GM12878 (cell line): ENCODE data around the gene BAZ1B. TPM values are rescaled to one million over a fixed set of nuclear protein-coding genes. Genes with fewer than 3 reads are reported as not detected.
A peak's percentile ranks its signal among the peaks of the same experiment; 100 is the strongest.

Source experiments
- ATAC-seq: fragments of 200-7000 bp; cut with Tn5 transposase; 3 replicates; pipeline ENCODE4 v1.9.1; 2020; ENCODE audit warnings: mild to moderate bottlenecking, moderate library complexity
- BruUV-seq: library from RNA; stranded (reverse); fragments of 400-500 nt; replicated peaks from 2 replicates; lab custom pipeline; 2021; lab: Mats Ljungman, UMichigan
- CTCF ChIA-PET: fragments of 300-600 bp; sonication (Branson Sonifier 250); formaldehyde crosslinking; extraction: SDS; loops from one replicate; lab custom pipeline; 2021; ENCODE audit warnings: inconsistent platforms; lab: Yijun Ruan, JAX
- POLR2A ChIA-PET: fragments of 350-600 bp; formaldehyde crosslinking; extraction: SDS; loops from one replicate; lab custom pipeline; 2021; ENCODE audit warnings: inconsistent platforms; lab: Charles Lee
- RAD21 ChIA-PET: fragments of 300-600 bp; sonication (Branson Sonifier 250); formaldehyde crosslinking; loops from one replicate; lab custom pipeline; 2023; ENCODE audit warnings: antibody characterized with exemption; ENCODE audit not compliant: unreplicated experiment; lab: Charles Lee
- SMC1A ChIA-PET: fragments of 300-600 bp; sonication (Branson Sonifier 250); formaldehyde crosslinking; loops from one replicate; lab custom pipeline; 2023; ENCODE audit not compliant: unreplicated experiment, uncharacterized antibody; lab: Charles Lee
- DNase-seq: peaks from one replicate; pipeline ENCODE4 v3.0.0-alpha.2; 2011; ENCODE audit warnings: low read depth, low spot score
- FAIRE-seq: peaks from 3 replicates; lab custom pipeline; 2011; peaks lifted over from hg19 to GRCh38; lab: Jason Lieb, UNC
- H2AFZ ChIP-seq: 2 replicates; pipeline ENCODE4 v1.6.0; 2011; ENCODE audit warnings: low read depth, low read length, control low read depth; ENCODE audit not compliant: control insufficient read depth
- H3K27ac ChIP-seq: 2 replicates; pipeline ENCODE4 v1.5.1; 2011; ENCODE audit warnings: control low read depth; ENCODE audit not compliant: control insufficient read depth, insufficient read depth
- H3K27me3 ChIP-seq, 2 experiments: replicated peaks in 1 of 2; 2 replicates each; pipeline versions ENCODE4 v1.6.0 to v1.6.1; 2011; ENCODE audit warnings: low read length in 1 of 2; ENCODE audit not compliant: control insufficient read depth in 2 of 2, insufficient read depth in 2 of 2
- H3K36me3 ChIP-seq, 2 experiments: 2 replicates each; pipeline ENCODE4 v1.5.1; 2011; ENCODE audit warnings: low read length in 1 of 2; ENCODE audit not compliant: control insufficient read depth in 2 of 2, insufficient read depth in 2 of 2
- H3K4me1 ChIP-seq: 2 replicates; pipeline ENCODE4 v1.6.1; 2011; ENCODE audit warnings: mild to moderate bottlenecking, low read length, moderate library complexity, mixed read lengths; ENCODE audit not compliant: control insufficient read depth, insufficient read depth
- H3K4me2 ChIP-seq: 2 replicates; pipeline ENCODE4 v1.6.0; 2011; ENCODE audit warnings: control low read depth; ENCODE audit not compliant: control insufficient read depth, insufficient read depth
- H3K4me3 ChIP-seq: fragments of 200-600 bp; sonication (generic); 2 replicates; pipeline ENCODE4 v1.5.1; 2016
- H3K79me2 ChIP-seq: 2 replicates; pipeline ENCODE4 v1.6.0; 2011; ENCODE audit warnings: low read length; ENCODE audit not compliant: control insufficient read depth, insufficient read depth
- H3K9ac ChIP-seq: 2 replicates; pipeline ENCODE4 v1.8.0; 2011; ENCODE audit warnings: low read length, control low read depth, mixed read lengths; ENCODE audit not compliant: control insufficient read depth, insufficient read depth
- H3K9me3 ChIP-seq: replicated peaks from 3 replicates; pipeline ENCODE4 v1.5.1; 2011; ENCODE audit warnings: mild to moderate bottlenecking, low read length; ENCODE audit not compliant: control insufficient read depth, insufficient read depth
- H4K20me1 ChIP-seq: 2 replicates; pipeline ENCODE4 v1.6.0; 2011; ENCODE audit not compliant: control insufficient read depth, insufficient read depth
- POLR2AphosphoS2 ChIP-seq: IDR thresholded peaks from 2 replicates; pipeline ENCODE4 v1.6.1; 2011; ENCODE audit warnings: low read depth, mild to moderate bottlenecking, low read length, improper control_type of control experiment, moderate library complexity
- ZBTB4 ChIP-seq: fragments of 450-650 bp; formaldehyde crosslinking; IDR thresholded peaks from 2 replicates; pipeline ENCODE4 v1.4.0; 2022; ENCODE audit warnings: mild to moderate bottlenecking, moderate library complexity
- WGBS: methylation state at CpG from one replicate; pipeline ENCODE4 v1.1.6; 2016; ENCODE audit warnings: low lambda C conversion rate; ENCODE audit not compliant: insufficient replicate concordance, insufficient coverage; ENCODE audit errors: missing lambda C conversion rate; 5-methylcytosine and 5-hydroxymethylcytosine counted together
- in situ Hi-C: fragments of 300-500 bp; cut with MboI; formaldehyde crosslinking; loops from 9 replicates; pipeline ENCODE4 v1.14.3; 2018; ENCODE audit warnings: mixed read lengths
- intact Hi-C: fragments of 100-400 bp; cut with micrococcal nuclease; formaldehyde crosslinking; loops from one replicate; pipeline ENCODE4 v1.14.2; 2022; ENCODE audit not compliant: unreplicated experiment
- polyA plus RNA-seq, 11 experiments: library from polyadenylated mRNA; depleted of rRNA in 4 of 11; unstranded in 6 of 11; stranded (reverse) in 5 of 11; fragments of >200 nt; fragmentation: Nextera tagmentation in 4 of 11; fragmentation: Illumina TruSeq in 1 of 11; extraction: Ambion mirVana in 4 of 11; extraction: Trizol in 1 of 11; gene quantifications; 1 replicate in 1 of 11; 2 replicates in 10 of 11; pipeline versions ENCODE4 v1.2.1 to v1.2.3, GENCODE V29; 2011 to 2016; ENCODE audit warnings: inconsistent platforms in 2 of 11, missing spikeins in 2 of 11, low read depth in 1 of 11
- total RNA-seq, 4 experiments: library from RNA; depleted of rRNA in 3 of 4; stranded (reverse); fragments of >200 nt in 3 of 4; fragmentation: Illumina TruSeq in 1 of 4; extraction: Trizol in 1 of 4; gene quantifications; 2 replicates each; pipeline versions ENCODE4 v1.2.1 to v1.2.3, GENCODE V29; 2013 to 2021

BAZ1B gene
- total and polyA plus RNA-seq, 10 of the 15 experiments (the other 5 are each of a cell fraction or from before 2014, with no cell fraction given), result 14.0 to 77.4 (median 36.2) TPM

GRCh38 chr7:73567846-73568685 is 46.0 kb upstream of the BAZ1B start:
- H3K9me3 ChIP-seq, result no peaks in the 10 kb centered on the region
- H3K9ac ChIP-seq, result no peak overlapping the region
- no peak for ATAC-seq
- CTCF ChIA-PET, result no interaction called here
- intact Hi-C loops, result no loop called here
- no peak overlapping the region for H2AFZ ChIP-seq
- TF ChIP-seq ZBTB4 (CRISPR knock-in tag) (no peak), POLR2AphosphoS2 (0 out of 2 replicates have a peak, but pooled peaks have one; percentile 44)
- TF ChIP-seq, all 136 proteins: peak for 1
- no peak for FAIRE-seq
- no TSS peak for BruUV-seq
- in situ Hi-C loops, result no loop called here
- Histone ChIP-seq H4K20me1 (no peaks in the 10 kb centered on the region), H3K27ac (no peak overlapping the region), H3K27me3 (no peaks in the 10 kb centered on the region), H3K79me2 (no peaks in the 10 kb centered on the region), H3K4me2 (no peak overlapping the region), H3K36me3 (peaks cover 6 to 10% of the 10 kb centered on the region in 2 experiments; a peak in 3 of 4 replicates), H3K4me1 (no peaks in the 10 kb centered on the region), H3K4me3 (no peak overlapping the region)
- RAD21 ChIA-PET, result no interaction called here
- SMC1A ChIA-PET, result interaction anchor here (1.6 kb wide), 1 partner anchor 8 kb away, joined by 4 read pairs; no protein-coding TSS in a partner anchor
- DNase-seq, result no peak
- POLR2A ChIA-PET, result interaction anchor here (0.9 to 1.3 kb wide), 3 partner anchors 8 to 47 kb away, joined by 3 to 4 read pairs (median 3); no protein-coding TSS in a partner anchor
- 81% methylated on average over 12 of the region's 12 CpGs for WGBS
